GM12878 (cell line): ENCODE results near the gene PDCD6IP. TPM values are rescaled to one million over a fixed set of nuclear protein-coding genes. Genes with fewer than 3 reads are reported as not detected.

ENCODE experiments used
- ATAC-seq: fragments of 200-7000 bp; cut with Tn5 transposase; 3 replicates; pipeline ENCODE4 v1.9.1; 2020; ENCODE audit warnings: mild to moderate bottlenecking, moderate library complexity
- BruUV-seq: library from RNA; stranded (reverse); fragments of 400-500 nt; replicated peaks from 2 replicates; lab custom pipeline; 2021; lab: Mats Ljungman, UMichigan
- CTCF ChIA-PET: fragments of 300-600 bp; sonication (Branson Sonifier 250); formaldehyde crosslinking; extraction: SDS; loops from one replicate; lab custom pipeline; 2021; ENCODE audit warnings: inconsistent platforms; lab: Yijun Ruan, JAX
- POLR2A ChIA-PET: fragments of 350-600 bp; formaldehyde crosslinking; extraction: SDS; loops from one replicate; lab custom pipeline; 2021; ENCODE audit warnings: inconsistent platforms; lab: Charles Lee
- RAD21 ChIA-PET: fragments of 300-600 bp; sonication (Branson Sonifier 250); formaldehyde crosslinking; loops from one replicate; lab custom pipeline; 2023; ENCODE audit warnings: antibody characterized with exemption; ENCODE audit not compliant: unreplicated experiment; lab: Charles Lee
- SMC1A ChIA-PET: fragments of 300-600 bp; sonication (Branson Sonifier 250); formaldehyde crosslinking; loops from one replicate; lab custom pipeline; 2023; ENCODE audit not compliant: unreplicated experiment, uncharacterized antibody; lab: Charles Lee
- DNase-seq: peaks from one replicate; pipeline ENCODE4 v3.0.0-alpha.2; 2011; ENCODE audit warnings: low read depth, low spot score
- FAIRE-seq: peaks from 3 replicates; lab custom pipeline; 2011; peaks lifted over from hg19 to GRCh38; lab: Jason Lieb, UNC
- H2AFZ ChIP-seq: 2 replicates; pipeline ENCODE4 v1.6.0; 2011; ENCODE audit warnings: low read depth, low read length, control low read depth; ENCODE audit not compliant: control insufficient read depth
- H3K27ac ChIP-seq: 2 replicates; pipeline ENCODE4 v1.5.1; 2011; ENCODE audit warnings: control low read depth; ENCODE audit not compliant: control insufficient read depth, insufficient read depth
- H3K27me3 ChIP-seq, 2 experiments: replicated peaks in 1 of 2; 2 replicates each; pipeline versions ENCODE4 v1.6.0 to v1.6.1; 2011; ENCODE audit warnings: low read length in 1 of 2; ENCODE audit not compliant: control insufficient read depth in 2 of 2, insufficient read depth in 2 of 2
- H3K36me3 ChIP-seq, 2 experiments: 2 replicates each; pipeline ENCODE4 v1.5.1; 2011; ENCODE audit warnings: low read length in 1 of 2; ENCODE audit not compliant: control insufficient read depth in 2 of 2, insufficient read depth in 2 of 2
- H3K4me1 ChIP-seq: 2 replicates; pipeline ENCODE4 v1.6.1; 2011; ENCODE audit warnings: mild to moderate bottlenecking, low read length, moderate library complexity, mixed read lengths; ENCODE audit not compliant: control insufficient read depth, insufficient read depth
- H3K4me2 ChIP-seq: 2 replicates; pipeline ENCODE4 v1.6.0; 2011; ENCODE audit warnings: control low read depth; ENCODE audit not compliant: control insufficient read depth, insufficient read depth
- H3K4me3 ChIP-seq: fragments of 200-600 bp; sonication (generic); 2 replicates; pipeline ENCODE4 v1.5.1; 2016
- H3K79me2 ChIP-seq: 2 replicates; pipeline ENCODE4 v1.6.0; 2011; ENCODE audit warnings: low read length; ENCODE audit not compliant: control insufficient read depth, insufficient read depth
- H3K9ac ChIP-seq: 2 replicates; pipeline ENCODE4 v1.8.0; 2011; ENCODE audit warnings: low read length, control low read depth, mixed read lengths; ENCODE audit not compliant: control insufficient read depth, insufficient read depth
- H3K9me3 ChIP-seq: replicated peaks from 3 replicates; pipeline ENCODE4 v1.5.1; 2011; ENCODE audit warnings: mild to moderate bottlenecking, low read length; ENCODE audit not compliant: control insufficient read depth, insufficient read depth
- H4K20me1 ChIP-seq: 2 replicates; pipeline ENCODE4 v1.6.0; 2011; ENCODE audit not compliant: control insufficient read depth, insufficient read depth
- BHLHE40 ChIP-seq, 2 experiments: fragments of 450-650 bp in 1 of 2; IDR thresholded peaks; 2 replicates each; pipeline ENCODE4 v1.6.1; 2011 to 2017; ENCODE audit warnings: low read depth in 2 of 2, borderline replicate concordance in 1 of 2, improper control_type of control experiment in 1 of 2, low read length in 1 of 2, mild to moderate bottlenecking in 1 of 2
- ESRRA ChIP-seq: IDR thresholded peaks from 2 replicates; pipeline ENCODE4 v1.6.1; 2012; ENCODE audit warnings: mild to moderate bottlenecking, low read length, improper control_type of control experiment
- EZH2 ChIP-seq: IDR thresholded peaks from 2 replicates; pipeline ENCODE4 v1.6.1; 2012; ENCODE audit warnings: low read depth, mild to moderate bottlenecking, control low read depth, inconsistent platforms, low read length, borderline replicate concordance; ENCODE audit not compliant: control insufficient read depth
- HDGF ChIP-seq: fragments of 450-650 bp; IDR thresholded peaks from 2 replicates; pipeline ENCODE4 v1.6.1; 2016; ENCODE audit warnings: antibody characterized with exemption
- HSF1 ChIP-seq: fragments of 150-350 bp; IDR thresholded peaks from 2 replicates; pipeline ENCODE4 v1.6.1; 2014; ENCODE audit warnings: mild to moderate bottlenecking, low read depth, low read length
- KDM1A ChIP-seq: fragments of 200-600 bp; sonication (generic); IDR thresholded peaks from 2 replicates; pipeline ENCODE4 v1.6.1; 2016; ENCODE audit warnings: borderline replicate concordance
- LARP7 ChIP-seq: fragments of 450-650 bp; IDR thresholded peaks from 2 replicates; pipeline ENCODE4 v1.6.1; 2017; ENCODE audit warnings: mild to moderate bottlenecking
- MEF2A ChIP-seq: IDR thresholded peaks from 2 replicates; pipeline ENCODE4 v1.6.1; 2011; ENCODE audit warnings: low read depth, mild to moderate bottlenecking, low read length, moderate library complexity; ENCODE audit not compliant: insufficient read depth
- SMC3 ChIP-seq: IDR thresholded peaks from 2 replicates; pipeline ENCODE4 v1.6.1; 2011; ENCODE audit warnings: low read length, improper control_type of control experiment, borderline replicate concordance
- SRF ChIP-seq, 2 experiments: IDR thresholded peaks; 2 replicates each; pipeline ENCODE4 v1.6.1; 2011; ENCODE audit warnings: low read depth in 2 of 2, low read length in 2 of 2, mild to moderate bottlenecking in 1 of 2, moderate library complexity in 1 of 2
- TCF3 ChIP-seq: IDR thresholded peaks from 2 replicates; pipeline ENCODE4 v1.6.1; 2012; ENCODE audit warnings: low read depth, mild to moderate bottlenecking, low read length, borderline replicate concordance; ENCODE audit not compliant: insufficient read depth
- YY1 ChIP-seq: IDR thresholded peaks from 2 replicates; pipeline ENCODE4 v1.6.1; 2011; ENCODE audit warnings: low read depth, mild to moderate bottlenecking, low read length
- WGBS: methylation state at CpG from one replicate; pipeline ENCODE4 v1.1.6; 2016; ENCODE audit warnings: low lambda C conversion rate; ENCODE audit not compliant: insufficient replicate concordance, insufficient coverage; ENCODE audit errors: missing lambda C conversion rate; 5-methylcytosine and 5-hydroxymethylcytosine counted together
- in situ Hi-C: fragments of 300-500 bp; cut with MboI; formaldehyde crosslinking; loops from 9 replicates; pipeline ENCODE4 v1.14.3; 2018; ENCODE audit warnings: mixed read lengths
- intact Hi-C: fragments of 100-400 bp; cut with micrococcal nuclease; formaldehyde crosslinking; loops from one replicate; pipeline ENCODE4 v1.14.2; 2022; ENCODE audit not compliant: unreplicated experiment
- polyA plus RNA-seq, 11 experiments: library from polyadenylated mRNA; depleted of rRNA in 4 of 11; unstranded in 6 of 11; stranded (reverse) in 5 of 11; fragments of >200 nt; fragmentation: Nextera tagmentation in 4 of 11; fragmentation: Illumina TruSeq in 1 of 11; extraction: Ambion mirVana in 4 of 11; extraction: Trizol in 1 of 11; gene quantifications; 1 replicate in 1 of 11; 2 replicates in 10 of 11; pipeline versions ENCODE4 v1.2.1 to v1.2.3, GENCODE V29; 2011 to 2016; ENCODE audit warnings: inconsistent platforms in 2 of 11, missing spikeins in 2 of 11, low read depth in 1 of 11
- total RNA-seq, 4 experiments: library from RNA; depleted of rRNA in 3 of 4; stranded (reverse); fragments of >200 nt in 3 of 4; fragmentation: Illumina TruSeq in 1 of 4; extraction: Trizol in 1 of 4; gene quantifications; 2 replicates each; pipeline versions ENCODE4 v1.2.1 to v1.2.3, GENCODE V29; 2013 to 2021

The PDCD6IP gene
- total and polyA plus RNA-seq, 10 of the 15 experiments (the other 5 are each of a cell fraction or from before 2014, with no cell fraction given) = 16.0 to 169 (median 81.2) TPM

GRCh38 chr3:33887478-33887877, 89.0 kb downstream of the PDCD6IP start:
- ATAC-seq (no peak), DNase-seq (no peak), FAIRE-seq (no peak)
- Histone ChIP-seq H3K27ac (no peak overlapping the region), H3K79me2 (no peaks in the 10 kb centered on the region), H4K20me1 (no peaks in the 10 kb centered on the region), H3K4me1 (peaks cover 4% of the 10 kb centered on the region; the same call in 1 of the 2 replicates), H3K9ac (no peak overlapping the region), H3K36me3 (no peaks in the 10 kb centered on the region), H3K4me2 (no peak overlapping the region), H3K9me3 (no peaks in the 10 kb centered on the region), H2AFZ (no peak overlapping the region), H3K27me3 (no peaks in the 10 kb centered on the region), H3K4me3 (no peak overlapping the region)
- WGBS = 64% methylated on average over 1 of the region's 1 CpG
- CTCF ChIA-PET = interaction anchor here (1.1 to 11.1 kb wide), 3 partner anchors 11 to 798 kb away, joined by 3 to 170 read pairs (median 3); no protein-coding TSS in a partner anchor
- in situ Hi-C loops (no loop called here), intact Hi-C loops (loop anchor here (10.0 kb wide), 1 partner anchor 507 kb away; no protein-coding TSS in a partner anchor)
- TF ChIP-seq LARP7 (no peak), TCF3 (no peak), SRF (IDR thresholded peaks at IDR 0.05; ENCODE audit: low read depth in 2 of 2, low read length in 2 of 2) (no peak), YY1 (no peak), KDM1A (no peak), MEF2A (no peak), SMC3 (no peak), HDGF (no peak), ESRRA (no peak), HSF1 (no peak), EZH2 (no peak), BHLHE40 (IDR thresholded peaks at IDR 0.05; ENCODE audit: borderline replicate concordance in 1 of 2, low read depth in 2 of 2, low read length in 1 of 2) (no peak)
- RAD21 ChIA-PET = no interaction called here
- POLR2A ChIA-PET = no interaction called here
- SMC1A ChIA-PET = interaction anchor here (1.9 kb wide), 1 partner anchor 796 kb away, joined by 6 read pairs; no protein-coding TSS in a partner anchor
- no TSS peak for BruUV-seq
